Measurements from ENCODE around the gene FAM234A.

DNA sequence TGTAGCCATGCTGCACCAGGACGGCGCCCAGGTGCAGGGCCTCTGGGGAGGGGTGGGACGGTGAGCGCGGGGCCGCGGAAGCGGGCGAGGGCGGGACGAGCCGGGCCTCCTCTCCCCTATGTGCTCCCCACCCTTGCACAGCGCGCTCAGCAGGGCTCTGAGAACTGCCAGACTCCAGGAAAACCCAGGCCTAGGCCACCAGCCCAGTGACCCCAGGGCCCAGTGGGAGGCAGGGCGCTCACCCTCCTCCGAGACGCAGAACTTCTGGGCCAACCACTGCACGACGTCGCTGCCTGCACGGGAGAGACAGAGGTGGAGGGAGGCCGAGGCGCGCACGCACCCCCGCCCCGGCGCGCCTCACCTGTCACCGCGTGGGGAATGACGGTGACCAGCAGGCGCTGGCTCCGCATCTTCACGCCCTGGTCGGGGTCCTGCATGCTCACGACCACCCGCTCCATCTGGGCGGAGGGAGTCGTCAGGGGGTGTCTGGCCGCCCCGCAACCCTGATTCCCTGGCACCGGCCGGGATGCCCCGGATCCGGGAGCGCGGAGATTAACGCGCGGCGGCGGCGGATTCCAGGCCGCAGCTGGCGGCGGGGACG, 40.5 kb downstream of the FAM234A start:
- TF ChIP-seq POLR2A (IDR thresholded peaks at IDR 0.05; ENCODE audit: low read depth, low read length) (no peak), TAF1 (IDR thresholded peaks at IDR 0.05; ENCODE audit: low read depth, low read length) (no peak), POLR2AphosphoS5 (IDR thresholded peaks at IDR 0.05; ENCODE audit: low read depth, low read length) (no peak), SPI1 (IDR thresholded peaks at IDR 0.05; ENCODE audit: low read depth, low read length) (no peak), POU2F2 (IDR thresholded peaks at IDR 0.05; ENCODE audit: low read depth, low read length) (no peak)

Data from GM12891 (cell line).